HEK293 (cell line): ENCODE data around the gene TOMM6.

Source experiments
- ATF2 ChIP-seq: fragments of 450-650 bp; formaldehyde crosslinking; IDR thresholded peaks from 2 replicates; pipeline ENCODE4 v1.5.1; 2016; ENCODE audit warnings: missing biosample characterization, missing genetic modification characterization, low read depth
- PRDM1 ChIP-seq: fragments of 450-650 bp; formaldehyde crosslinking; IDR thresholded peaks from 2 replicates; pipeline ENCODE4; 2016; ENCODE audit warnings: missing biosample characterization, missing genetic modification characterization
- ZNF140 ChIP-seq: fragments of 450-650 bp; formaldehyde crosslinking; IDR thresholded peaks from 2 replicates; pipeline ENCODE4 v1.5.1; 2016; ENCODE audit warnings: missing biosample characterization, missing genetic modification characterization
- ZNF274 ChIP-seq, 2 experiments: fragments of 200-500 bp in 1 of 2; fragments of 450-650 bp in 1 of 2; sonication (Bioruptor generic) in 1 of 2; formaldehyde crosslinking in 1 of 2; IDR thresholded peaks; 2 replicates each; pipeline versions ENCODE4 v1.5.1 to v1.6.1; 2014 to 2016; ENCODE audit warnings: borderline replicate concordance in 1 of 2, inconsistent platforms in 1 of 2, low read length in 1 of 2, missing biosample characterization in 1 of 2, missing genetic modification characterization in 1 of 2
- ZNF513 ChIP-seq: fragments of 450-650 bp; IDR thresholded peaks from 2 replicates; pipeline ENCODE4 v1.5.1; 2018; ENCODE audit warnings: missing biosample characterization, missing genetic modification characterization
- ZNF624 ChIP-seq: fragments of 450-650 bp; formaldehyde crosslinking; IDR thresholded peaks from 2 replicates; pipeline ENCODE4 v1.5.1; 2017; ENCODE audit warnings: missing biosample characterization, missing genetic modification characterization
- ZNF777 ChIP-seq: fragments of 450-650 bp; formaldehyde crosslinking; IDR thresholded peaks from 2 replicates; pipeline ENCODE4 v1.5.1; 2017; ENCODE audit warnings: missing biosample characterization, missing genetic modification characterization, borderline replicate concordance
- TF ChIP-seq, protein P1 (sequence below): fragments of 450-650 bp; formaldehyde crosslinking; IDR thresholded peaks from 2 replicates; pipeline ENCODE4 v1.5.1; 2016; ENCODE audit warnings: missing biosample characterization, missing genetic modification characterization

DNA sequence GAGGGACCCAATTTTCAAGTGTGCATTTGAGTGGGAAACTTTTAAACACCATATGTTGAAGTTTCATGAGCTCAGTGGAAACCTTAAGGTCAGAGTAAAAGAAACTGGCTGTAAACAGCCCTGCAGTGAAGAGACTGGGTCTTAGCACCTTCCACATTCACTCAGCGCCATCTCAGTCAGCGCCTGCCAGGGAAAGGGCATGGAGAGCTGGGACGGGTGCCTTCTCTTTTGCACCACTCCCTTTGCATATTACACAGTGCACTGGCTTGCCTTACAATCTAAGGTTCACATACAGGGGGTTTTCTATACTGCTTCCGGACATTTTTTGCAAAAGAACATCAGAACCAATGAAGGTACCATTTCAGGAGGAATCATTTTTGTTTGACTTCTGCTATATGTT lies 4.5 kb downstream of the TOMM6 start:
- TF ChIP-seq, protein P1, sequence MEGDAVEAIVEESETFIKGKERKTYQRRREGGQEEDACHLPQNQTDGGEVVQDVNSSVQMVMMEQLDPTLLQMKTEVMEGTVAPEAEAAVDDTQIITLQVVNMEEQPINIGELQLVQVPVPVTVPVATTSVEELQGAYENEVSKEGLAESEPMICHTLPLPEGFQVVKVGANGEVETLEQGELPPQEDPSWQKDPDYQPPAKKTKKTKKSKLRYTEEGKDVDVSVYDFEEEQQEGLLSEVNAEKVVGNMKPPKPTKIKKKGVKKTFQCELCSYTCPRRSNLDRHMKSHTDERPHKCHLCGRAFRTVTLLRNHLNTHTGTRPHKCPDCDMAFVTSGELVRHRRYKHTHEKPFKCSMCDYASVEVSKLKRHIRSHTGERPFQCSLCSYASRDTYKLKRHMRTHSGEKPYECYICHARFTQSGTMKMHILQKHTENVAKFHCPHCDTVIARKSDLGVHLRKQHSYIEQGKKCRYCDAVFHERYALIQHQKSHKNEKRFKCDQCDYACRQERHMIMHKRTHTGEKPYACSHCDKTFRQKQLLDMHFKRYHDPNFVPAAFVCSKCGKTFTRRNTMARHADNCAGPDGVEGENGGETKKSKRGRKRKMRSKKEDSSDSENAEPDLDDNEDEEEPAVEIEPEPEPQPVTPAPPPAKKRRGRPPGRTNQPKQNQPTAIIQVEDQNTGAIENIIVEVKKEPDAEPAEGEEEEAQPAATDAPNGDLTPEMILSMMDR (tag by site-specific recombination) = no peak
- TF ChIP-seq ZNF513 (tag by site-specific recombination) (no peak), ZNF274 (IDR thresholded peaks at IDR 0.05; ENCODE audit: low read length) (no peak), ZNF274 (tag by site-specific recombination; IDR thresholded peaks at IDR 0.05; ENCODE audit: borderline replicate concordance) (no peak), PRDM1 (tag by site-specific recombination) (no peak), ZNF140 (no peak), ZNF624 (tag by site-specific recombination) (no peak), ATF2 (no peak), ZNF777 (tag by site-specific recombination) (no peak)
